Measurements from ENCODE around the gene ARHGEF7. TPM values are rescaled to one million over a fixed set of nuclear protein-coding genes. Genes with fewer than 3 reads are reported as not detected.
"Not testable (repeated sequence)": the region's sequence is repeated elsewhere in the genome, so short reads cannot be mapped to it uniquely, and the experiment has no call there.

The ARHGEF7 gene
- total and polyA plus RNA-seq, 8 donors = 52.8 to 86.0 (median 72.2) TPM

GRCh38 chr13:111074826-111075225, 40.3 kb upstream of the ARHGEF7 start:
- no peak for TF ChIP-seq CTCF (IDR thresholded peaks at IDR 0.05)
- Histone ChIP-seq H3K4me1 (no peaks in the 10 kb centered on the region), H3K4me3 (no peak overlapping the region), H3K36me3 (no peaks in the 10 kb centered on the region), H3K9me3 (peaks cover 0 to 43% of the 10 kb centered on the region in 2 donors), H3K27ac (no peak overlapping the region), H3K27me3 (no peaks in the 10 kb centered on the region)
- DNase-seq (no peak), ATAC-seq (no peak)
- intact Hi-C loops (cut with DNase I) = no loop called here

- Histone ChIP-seq H3K36me3 (no peaks in the 10 kb centered on the region), H3K9me3 (peaks cover 0 to 39% of the 10 kb centered on the region in 2 donors), H3K4me1 (no peaks in the 10 kb centered on the region), H3K4me3 (no peak overlapping the region), H3K27ac (no peak overlapping the region), H3K27me3 (no peaks in the 10 kb centered on the region)
- ATAC-seq (no peak), DNase-seq (no peak)
- intact Hi-C loops (cut with DNase I) = no loop called here
- TF ChIP-seq CTCF (IDR thresholded peaks at IDR 0.05) = no peak
Observed at GRCh38 chr13:111076155-111077013, 38.7 kb upstream of the ARHGEF7 start.

- ATAC-seq (no peak), DNase-seq (no peak)
- H3K36me3 ChIP-seq = no peaks in the 10 kb centered on the region
- intact Hi-C loops (cut with DNase I) = no loop called here
- TF ChIP-seq CTCF (IDR thresholded peaks at IDR 0.05) = no peak
- no peaks in the 10 kb centered on the region for H3K27me3 ChIP-seq
- no peak overlapping the region for H3K4me3 ChIP-seq
- H3K9me3 ChIP-seq = peaks cover 0 to 14% of the 10 kb centered on the region in 2 donors
- no peak overlapping the region for H3K27ac ChIP-seq
- H3K4me1 ChIP-seq = no peaks in the 10 kb centered on the region
Observed at GRCh38 chr13:111079375-111079774, 35.7 kb upstream of the ARHGEF7 start.

GRCh38 chr13:111080642-111081041, 34.5 kb upstream of the ARHGEF7 start:
- H3K4me3 ChIP-seq = no peak overlapping the region
- intact Hi-C loops (cut with DNase I) = no loop called here
- H3K9me3 ChIP-seq = peaks cover 0 to 1% of the 10 kb centered on the region in 2 donors
- H3K27ac ChIP-seq = no peak overlapping the region
- ATAC-seq = no peak
- TF ChIP-seq CTCF (IDR thresholded peaks at IDR 0.05) = no peak
- no peaks in the 10 kb centered on the region for H3K27me3 ChIP-seq
- H3K36me3 ChIP-seq = no peaks in the 10 kb centered on the region
- H3K4me1 ChIP-seq = no peaks in the 10 kb centered on the region
- DNase-seq = no peak

- Histone ChIP-seq H3K36me3 (no peaks in the 10 kb centered on the region), H3K4me1 (no peaks in the 10 kb centered on the region), H3K27ac (no peak overlapping the region), H3K9me3 (no peaks in the 10 kb centered on the region), H3K27me3 (no peaks in the 10 kb centered on the region), H3K4me3 (no peak overlapping the region)
- no peak for ATAC-seq
- intact Hi-C loops (cut with DNase I) = no loop called here
- DNase-seq = no peak
- no peak for TF ChIP-seq CTCF (IDR thresholded peaks at IDR 0.05)
Observed at GRCh38 chr13:111082240-111082639, 32.9 kb upstream of the ARHGEF7 start.

- DNase-seq; H3K36me3 ChIP-seq; intact Hi-C loops (cut with DNase I); H3K9me3 ChIP-seq; H3K4me3 ChIP-seq; H3K27me3 ChIP-seq; H3K27ac ChIP-seq; ATAC-seq; H3K4me1 ChIP-seq: not testable (repeated sequence)
Observed at GRCh38 chr13:111082769-111083168, 32.3 kb upstream of the ARHGEF7 start.

GRCh38 chr13:111083693-111084092, 31.4 kb upstream of the ARHGEF7 start:
- H3K9me3 ChIP-seq; H3K36me3 ChIP-seq; H3K27ac ChIP-seq; H3K4me3 ChIP-seq; ATAC-seq; intact Hi-C loops (cut with DNase I); H3K27me3 ChIP-seq; DNase-seq; H3K4me1 ChIP-seq: not testable (repeated sequence)
